ENCODE results near the gene SYT12. TPM values are rescaled to one million over a fixed set of nuclear protein-coding genes. Genes with fewer than 3 reads are reported as not detected.

SYT12 gene
- polyA plus RNA-seq, 1 donor from 2014 or later: 2.3 TPM

GRCh38 chr11:67052891-67053290, 30.0 kb downstream of the SYT12 start:
- Histone ChIP-seq H4K20me1 (ENCODE audit: insufficient read depth) (no peaks in the 10 kb centered on the region), H3K27ac (ENCODE audit: low read length) (no peak overlapping the region), H3K79me2 (replicated peaks; ENCODE audit: insufficient read depth, low read length) (no peaks in the 10 kb centered on the region), H3K9me3 (ENCODE audit: low read length) (no peaks in the 10 kb centered on the region), H3F3A (ENCODE audit: insufficient read depth, low read length, poor library complexity, severe bottlenecking) (no peaks in the 10 kb centered on the region), H3K4me3 (ENCODE audit: low read length) (no peak overlapping the region), H3K9ac (ENCODE audit: low read length) (no peak overlapping the region), H3K4me2 (ENCODE audit: low read length) (no peak overlapping the region), H3K36me3 (ENCODE audit: insufficient read depth, low read length) (no peaks in the 10 kb centered on the region), H3K9me2 (ENCODE audit: insufficient read depth, low read length) (no peaks in the 10 kb centered on the region), H3K27me3 (ENCODE audit: insufficient read depth, low read depth, low read length) (peaks cover 14% of the 10 kb centered on the region), H2AFZ (ENCODE audit: low read depth, low read length) (no peak overlapping the region)
- TF ChIP-seq EP300 (conservative IDR thresholded peaks at IDR 0.05; ENCODE audit: poor library complexity, severe bottlenecking) (no peak), EZH2 (IDR thresholded peaks at IDR 0.05; ENCODE audit: borderline replicate concordance, insufficient read depth, low read length, poor library complexity, severe bottlenecking) (no peak), MXI1 (conservative IDR thresholded peaks at IDR 0.05; ENCODE audit: poor library complexity, severe bottlenecking) (no peak), TAF1 (IDR thresholded peaks at IDR 0.05; ENCODE audit: low read depth) (no peak), POLR2AphosphoS5 (IDR thresholded peaks at IDR 0.05) (no peak), SMC3 (conservative IDR thresholded peaks at IDR 0.05; ENCODE audit: poor library complexity) (no peak), REST (IDR thresholded peaks at IDR 0.05; ENCODE audit: borderline replicate concordance) (no peak), CTCF (IDR thresholded peaks at IDR 0.05; ENCODE audit: poor library complexity, severe bottlenecking) (no peak), RAD21 (conservative IDR thresholded peaks at IDR 0.05) (no peak)

GRCh38 chr11:67053896-67054329, 31.0 kb downstream of the SYT12 start:
- Histone ChIP-seq H3F3A (ENCODE audit: insufficient read depth, low read length, poor library complexity, severe bottlenecking) (no peaks in the 10 kb centered on the region), H3K27me3 (ENCODE audit: insufficient read depth, low read depth, low read length) (peaks cover 14% of the 10 kb centered on the region), H4K20me1 (ENCODE audit: insufficient read depth) (no peaks in the 10 kb centered on the region), H3K27ac (ENCODE audit: low read length) (no peak overlapping the region), H3K9me3 (ENCODE audit: low read length) (no peaks in the 10 kb centered on the region), H3K4me2 (ENCODE audit: low read length) (no peak overlapping the region), H3K9ac (ENCODE audit: low read length) (no peak overlapping the region), H2AFZ (ENCODE audit: low read depth, low read length) (no peak overlapping the region), H3K79me2 (replicated peaks; ENCODE audit: insufficient read depth, low read length) (no peaks in the 10 kb centered on the region), H3K4me3 (ENCODE audit: low read length) (no peak overlapping the region), H3K9me2 (ENCODE audit: insufficient read depth, low read length) (no peaks in the 10 kb centered on the region), H3K36me3 (ENCODE audit: insufficient read depth, low read length) (no peaks in the 10 kb centered on the region)
- TF ChIP-seq SMC3 (conservative IDR thresholded peaks at IDR 0.05; ENCODE audit: poor library complexity) (peak; percentile 88), POLR2AphosphoS5 (IDR thresholded peaks at IDR 0.05) (no peak), TAF1 (IDR thresholded peaks at IDR 0.05; ENCODE audit: low read depth) (no peak), RAD21 (conservative IDR thresholded peaks at IDR 0.05) (peak; percentile 85), CTCF (IDR thresholded peaks at IDR 0.05; ENCODE audit: poor library complexity, severe bottlenecking) (peak; percentile 88)

Measured in neural cell (in vitro differentiated cells).